Stimulated activated naive B cell treated with anti-CD40 and anti-IgM and Interleukin-4, amounts not matched to agents 10 μg/mL and 1 μg/mL and 100 μg/mL, for 72 hours (primary cell): Measurements from ENCODE around the gene MYEF2.
A peak's percentile ranks its signal among the peaks of the same experiment; 100 is the strongest.

Source experiments
- ATAC-seq, 2 donors: fragments of 150-1000 bp; cut with Tn5 transposase; replicated peaks; 2 replicates each; pipeline ENCODE4 v1.10.0; 2021; ENCODE audit warnings: moderate library complexity in 1 of 2
- DNase-seq: peaks from one replicate; pipeline ENCODE4 v3.0.0; 2021
- H3K27ac Mint-ChIP-seq: one replicate; pipeline ENCODE4 v1.8.0; 2022; ENCODE audit warnings: mild to moderate bottlenecking, mixed read lengths
- H3K27me3 Mint-ChIP-seq, 2 donors: one replicate each; pipeline ENCODE4 v1.8.0; 2022; ENCODE audit warnings: mixed read lengths in 2 of 2
- H3K36me3 Mint-ChIP-seq, 2 donors: one replicate each; pipeline ENCODE4 v1.8.0; 2022; ENCODE audit warnings: mixed read lengths in 2 of 2, mild to moderate bottlenecking in 1 of 2
- H3K4me1 Mint-ChIP-seq, 2 donors: one replicate each; pipeline ENCODE4 v1.8.0; 2022; ENCODE audit warnings: mixed read lengths in 2 of 2, mild to moderate bottlenecking in 1 of 2
- H3K4me3 Mint-ChIP-seq, 2 donors: one replicate each; pipeline ENCODE4 v1.8.0; 2022; ENCODE audit warnings: mild to moderate bottlenecking in 2 of 2, mixed read lengths in 2 of 2, moderate library complexity in 1 of 2
- H3K9me3 Mint-ChIP-seq, 2 donors: one replicate each; pipeline ENCODE4 v1.8.0; 2022; ENCODE audit warnings: mixed read lengths in 2 of 2, mild to moderate bottlenecking in 1 of 2

Gene MYEF2

DNA sequence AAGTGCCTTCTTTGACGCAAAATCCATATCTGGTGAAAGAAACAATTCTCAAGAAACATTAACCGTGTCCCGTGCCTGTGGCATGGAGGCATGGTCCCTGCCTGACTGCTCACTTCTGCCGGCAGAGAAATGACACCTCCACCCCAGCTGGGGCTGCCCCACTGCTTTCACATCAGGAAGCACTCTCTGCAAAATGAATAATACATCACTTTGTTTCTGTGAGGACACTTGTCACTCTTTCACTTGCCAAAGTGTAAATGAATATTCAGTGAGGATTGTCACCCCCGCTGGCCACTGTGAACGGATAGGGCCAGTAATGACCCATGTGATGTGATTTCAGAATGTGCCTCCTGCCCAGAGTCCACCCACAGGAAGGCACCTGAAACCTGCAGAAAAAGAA lies 88.4 kb downstream of the MYEF2 start:
- H3K4me1 Mint-ChIP-seq = no peaks in the 10 kb centered on the region
- no peak for ATAC-seq
- no peak overlapping the region for H3K27ac Mint-ChIP-seq
- H3K36me3 Mint-ChIP-seq = no peaks in the 10 kb centered on the region
- no peak for DNase-seq
- no peak overlapping the region for H3K4me3 Mint-ChIP-seq
- no peaks in the 10 kb centered on the region for H3K9me3 Mint-ChIP-seq
- peaks cover 0 to 6% of the 10 kb centered on the region in 2 donors for H3K27me3 Mint-ChIP-seq

DNA sequence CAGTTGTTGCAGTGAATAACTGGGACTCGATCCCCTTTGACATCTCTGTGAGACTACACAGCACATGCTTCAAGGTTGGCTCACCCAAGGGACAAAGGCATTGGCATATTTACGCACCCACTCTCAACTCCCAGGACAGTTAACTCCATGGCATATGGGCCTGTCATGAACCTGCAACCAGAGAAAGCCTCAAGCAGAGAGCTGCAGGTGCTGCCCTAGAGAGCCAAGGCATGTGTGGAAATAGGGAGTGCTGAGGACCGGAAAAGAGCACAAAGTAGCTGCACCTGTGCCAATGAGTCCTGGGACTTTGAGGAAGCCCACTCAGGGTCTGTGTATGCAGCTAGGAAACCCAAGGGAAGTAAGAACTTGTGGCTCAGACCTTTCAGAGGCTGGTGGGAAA lies 90.3 kb downstream of the MYEF2 start:
- Mint-ChIP-seq H3K9me3 (no peaks in the 10 kb centered on the region), H3K27me3 (peaks cover 0 to 6% of the 10 kb centered on the region in 2 donors), H3K4me1 (no peaks in the 10 kb centered on the region), H3K4me3 (no peak overlapping the region), H3K36me3 (no peaks in the 10 kb centered on the region), H3K27ac (no peak overlapping the region)
- ATAC-seq = no peak
- no peak for DNase-seq

DNA sequence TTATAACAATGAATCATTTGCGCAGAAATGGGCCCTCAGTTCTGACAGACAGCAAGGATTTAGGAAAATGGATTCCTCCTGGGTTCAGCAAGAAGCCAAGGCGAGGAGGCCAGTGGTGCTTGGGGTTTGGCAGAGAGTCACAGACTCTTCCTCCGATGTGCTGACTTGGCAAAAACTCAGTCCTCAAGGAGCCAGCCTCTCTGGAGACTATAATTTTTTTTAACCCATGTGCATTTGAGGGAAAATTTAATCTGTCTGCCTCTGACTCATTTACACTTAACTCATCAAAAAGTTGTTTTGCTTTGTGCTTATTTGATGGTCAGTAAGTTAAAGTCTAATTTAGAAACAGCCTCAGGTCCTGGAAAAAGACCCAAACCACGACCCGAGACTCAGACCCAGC lies 91.5 kb downstream of the MYEF2 start:
- no peak for ATAC-seq
- H3K4me1 Mint-ChIP-seq = no peaks in the 10 kb centered on the region

GRCh38 chr15:48086133-48086532 lies 92.0 kb downstream of the MYEF2 start:
- Mint-ChIP-seq H3K4me3 (no peak overlapping the region), H3K4me1 (no peaks in the 10 kb centered on the region), H3K9me3 (no peaks in the 10 kb centered on the region), H3K27me3 (peaks cover 6 to 12% of the 10 kb centered on the region in 2 donors), H3K27ac (no peak overlapping the region), H3K36me3 (no peaks in the 10 kb centered on the region)
- no peak for ATAC-seq
- DNase-seq = no peak

More for the DNA sequence above, 91.5 kb downstream of the MYEF2 start:
- Mint-ChIP-seq H3K36me3 (no peaks in the 10 kb centered on the region), H3K27me3 (peaks cover 6 to 12% of the 10 kb centered on the region in 2 donors), H3K9me3 (no peaks in the 10 kb centered on the region), H3K4me3 (no peak overlapping the region), H3K27ac (no peak overlapping the region)
- no peak for DNase-seq

DNA sequence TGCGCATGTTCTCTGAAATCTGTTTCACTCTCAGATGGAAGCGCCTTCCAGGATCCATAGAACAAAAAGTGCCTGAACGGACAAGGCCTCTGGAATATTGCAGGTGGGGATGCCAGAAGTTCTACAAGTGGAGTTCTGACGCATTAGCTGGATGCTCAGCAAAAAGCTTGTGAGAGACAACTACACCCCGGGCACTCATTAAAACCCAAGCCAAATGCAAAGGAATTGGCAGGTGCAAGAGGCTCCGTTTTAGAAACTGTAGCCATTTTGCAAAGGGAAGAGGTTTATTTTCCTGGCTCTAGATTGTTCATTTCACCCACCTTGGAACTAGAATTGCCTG lies 92.5 kb downstream of the MYEF2 start:
- Mint-ChIP-seq H3K4me1 (no peaks in the 10 kb centered on the region), H3K27ac (no peak overlapping the region), H3K4me3 (no peak overlapping the region), H3K36me3 (no peaks in the 10 kb centered on the region), H3K27me3 (peaks cover 7 to 13% of the 10 kb centered on the region in 2 donors), H3K9me3 (no peaks in the 10 kb centered on the region)
- DNase-seq (no peak), ATAC-seq (no peak)

DNA sequence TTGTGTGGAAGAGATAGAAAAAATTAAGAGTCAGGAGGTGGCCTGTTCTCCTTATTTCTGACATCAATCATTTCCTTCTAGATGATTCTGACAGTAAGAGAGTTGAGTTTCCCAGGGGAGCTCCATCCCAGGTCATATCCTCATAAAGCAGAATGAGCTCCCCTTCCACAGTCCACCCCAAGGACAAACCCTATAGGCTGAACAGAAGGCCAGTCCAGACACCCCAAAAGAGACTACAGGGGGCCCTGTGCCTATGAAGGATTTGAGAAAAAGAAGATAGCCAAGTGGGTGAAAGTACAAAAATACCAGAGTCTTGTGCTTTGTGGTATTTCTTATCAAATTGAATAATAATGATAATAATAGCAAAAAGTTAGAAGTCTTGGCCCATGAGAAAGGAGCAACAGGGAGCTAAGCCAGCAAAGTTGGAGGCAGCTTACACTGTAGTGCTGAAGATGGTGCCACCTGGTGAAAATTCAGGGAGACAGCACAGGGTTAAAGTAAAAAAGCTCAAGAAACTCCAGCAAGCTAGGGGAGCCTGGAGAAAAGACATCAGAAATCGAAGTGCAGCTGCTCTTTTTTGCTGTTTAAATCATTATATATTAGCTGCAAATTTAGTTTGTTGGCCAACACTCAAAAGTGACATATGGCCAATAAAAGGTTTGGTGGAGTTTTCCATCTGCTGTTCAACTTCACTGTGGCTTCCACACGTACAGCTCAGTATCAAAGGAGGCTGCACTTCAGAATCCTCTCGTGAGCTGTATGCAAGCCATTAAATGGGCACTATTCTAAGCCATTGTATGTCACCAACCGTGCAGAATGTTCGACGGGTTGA lies 93.1 kb downstream of the MYEF2 start:
- ATAC-seq (peak in 1 of 2 donors; percentile 43), DNase-seq (no peak)
- Mint-ChIP-seq H3K36me3 (no peaks in the 10 kb centered on the region), H3K9me3 (no peaks in the 10 kb centered on the region), H3K27me3 (peaks cover 10 to 16% of the 10 kb centered on the region in 2 donors), H3K4me3 (no peak overlapping the region), H3K4me1 (no peaks in the 10 kb centered on the region), H3K27ac (no peak overlapping the region)
